Glutamatergic neuron (in vitro differentiated cells): ENCODE data around the gene ZCCHC24. TPM values are rescaled to one million over a fixed set of nuclear protein-coding genes. Genes with fewer than 3 reads are reported as not detected.

Experiments used
- DNase-seq: peaks from one replicate; pipeline ENCODE4 v3.0.0; 2022
- H3K27ac Mint-ChIP-seq: one replicate; pipeline ENCODE4 v1.8.0; 2020; ENCODE audit warnings: mild to moderate bottlenecking, mixed read lengths, inconsistent platforms; ENCODE audit not compliant: unreplicated experiment
- H3K27me3 Mint-ChIP-seq: one replicate; pipeline ENCODE4 v1.8.0; 2020; ENCODE audit warnings: mild to moderate bottlenecking, moderate library complexity, mixed read lengths, inconsistent platforms; ENCODE audit not compliant: unreplicated experiment
- H3K36me3 Mint-ChIP-seq: one replicate; pipeline ENCODE4 v1.8.0; 2020; ENCODE audit warnings: mild to moderate bottlenecking, mixed read lengths, inconsistent platforms; ENCODE audit not compliant: unreplicated experiment
- H3K4me1 Mint-ChIP-seq: one replicate; pipeline ENCODE4 v1.8.0; 2020; ENCODE audit warnings: mild to moderate bottlenecking, low read depth, mixed read lengths, inconsistent platforms; ENCODE audit not compliant: unreplicated experiment
- H3K4me3 Mint-ChIP-seq: one replicate; pipeline ENCODE4 v1.8.0; 2020; ENCODE audit warnings: mild to moderate bottlenecking, mixed read lengths, inconsistent platforms; ENCODE audit not compliant: unreplicated experiment
- H3K9me3 Mint-ChIP-seq: one replicate; pipeline ENCODE4 v1.8.0; 2020; ENCODE audit warnings: mild to moderate bottlenecking, moderate library complexity, mixed read lengths, inconsistent platforms; ENCODE audit not compliant: unreplicated experiment
- CTCF ChIP-seq: fragments of 200-600 bp; sonication (generic); IDR thresholded peaks from one replicate; pipeline ENCODE4 v1.5.0; 2021; ENCODE audit not compliant: partially characterized antibody, unreplicated experiment
- total RNA-seq: library from RNA; stranded (reverse); fragmentation: NEBNext Ultra II Directional; extraction: Animal tissue kit (Norgen Biotek cat#: 25700); gene quantifications from one replicate; pipeline ENCODE4 v1.2.1, GENCODE V29; 2021; ENCODE audit not compliant: unreplicated experiment

ZCCHC24 gene
- total RNA-seq, 1 donor from 2014 or later = 3.0 TPM

- DNase-seq = peak; percentile 77
- H3K4me1 Mint-ChIP-seq = peaks cover 28% of the 10 kb centered on the region
- peak overlapping the region; percentile 93 for H3K4me3 Mint-ChIP-seq
- H3K27me3 Mint-ChIP-seq = peaks cover 12% of the 10 kb centered on the region
- H3K36me3 Mint-ChIP-seq = no peaks in the 10 kb centered on the region
- H3K9me3 Mint-ChIP-seq = peaks cover 10% of the 10 kb centered on the region
- peak overlapping the region; percentile 60 for H3K27ac Mint-ChIP-seq
- TF ChIP-seq CTCF = no peak
Measured at GRCh38 chr10:79445977-79446757, 743 bp upstream of the ZCCHC24 start.

- peak; percentile 72 for DNase-seq
- no peaks in the 10 kb centered on the region for H3K36me3 Mint-ChIP-seq
- no peak for TF ChIP-seq CTCF
- H3K9me3 Mint-ChIP-seq = peaks cover 10% of the 10 kb centered on the region
- peaks cover 34% of the 10 kb centered on the region for H3K4me1 Mint-ChIP-seq
- H3K27me3 Mint-ChIP-seq = peaks cover 21% of the 10 kb centered on the region
- peak overlapping the region; percentile 82 for H3K4me3 Mint-ChIP-seq
- no peak overlapping the region for H3K27ac Mint-ChIP-seq
Measured at GRCh38 chr10:79444199-79445119, 965 bp downstream of the ZCCHC24 start.

GRCh38 chr10:79443338-79444198 is 1.9 kb downstream of the ZCCHC24 start:
- H3K4me3 Mint-ChIP-seq = peak overlapping the region; percentile 82
- peaks cover 11% of the 10 kb centered on the region for H3K9me3 Mint-ChIP-seq
- H3K36me3 Mint-ChIP-seq = no peaks in the 10 kb centered on the region
- no peak for TF ChIP-seq CTCF
- peaks cover 21% of the 10 kb centered on the region for H3K27me3 Mint-ChIP-seq
- no peak overlapping the region for H3K27ac Mint-ChIP-seq
- H3K4me1 Mint-ChIP-seq = peaks cover 26% of the 10 kb centered on the region
- no peak for DNase-seq

GRCh38 chr10:79442171-79443040 is 3.0 kb downstream of the ZCCHC24 start:
- no peak for TF ChIP-seq CTCF
- peaks cover 38% of the 10 kb centered on the region for H3K4me1 Mint-ChIP-seq
- peaks cover 11% of the 10 kb centered on the region for H3K9me3 Mint-ChIP-seq
- no peaks in the 10 kb centered on the region for H3K36me3 Mint-ChIP-seq
- no peak overlapping the region for H3K4me3 Mint-ChIP-seq
- H3K27ac Mint-ChIP-seq = no peak overlapping the region
- DNase-seq = no peak
- H3K27me3 Mint-ChIP-seq = peaks cover 21% of the 10 kb centered on the region
